Mucosa of rectum (tissue), 2 donors: ENCODE results near the gene SULT2B1.

ENCODE experiments used
- H3K27ac ChIP-seq, 2 donors: one replicate each; pipeline ENCODE4 v1.7.0; 2013; ENCODE audit warnings: inconsistent platforms in 2 of 2, low read depth in 2 of 2, low read length in 2 of 2
- H3K27me3 ChIP-seq, 2 donors: one replicate each; pipeline ENCODE4 v1.7.0; 2013; ENCODE audit warnings: low read length in 2 of 2; ENCODE audit not compliant: control insufficient read depth in 2 of 2, insufficient read depth in 2 of 2
- H3K36me3 ChIP-seq, 2 donors: one replicate each; pipeline ENCODE4 v1.7.0; 2013; ENCODE audit warnings: low read length in 2 of 2; ENCODE audit not compliant: control insufficient read depth in 2 of 2, insufficient read depth in 2 of 2
- H3K4me1 ChIP-seq, 2 donors: one replicate each; pipeline ENCODE4 v1.7.0; 2013; ENCODE audit warnings: low read length in 2 of 2, mild to moderate bottlenecking in 1 of 2; ENCODE audit not compliant: control insufficient read depth in 2 of 2, insufficient read depth in 2 of 2
- H3K4me3 ChIP-seq, 2 donors: one replicate each; pipeline ENCODE4 v1.7.0; 2013; ENCODE audit warnings: low read length in 2 of 2
- H3K9ac ChIP-seq, 2 donors: one replicate each; pipeline ENCODE4 v1.7.0; 2013; ENCODE audit warnings: low read length in 2 of 2, low read depth in 1 of 2, mild to moderate bottlenecking in 1 of 2
- H3K9me3 ChIP-seq, 2 donors: one replicate each; pipeline ENCODE4 v1.7.0; 2013; ENCODE audit warnings: low read length in 2 of 2; ENCODE audit not compliant: control insufficient read depth in 2 of 2
- donor health status: healthy.
- donor health status: Normal muscosa, but diverticular disease.

The SULT2B1 gene

DNA sequence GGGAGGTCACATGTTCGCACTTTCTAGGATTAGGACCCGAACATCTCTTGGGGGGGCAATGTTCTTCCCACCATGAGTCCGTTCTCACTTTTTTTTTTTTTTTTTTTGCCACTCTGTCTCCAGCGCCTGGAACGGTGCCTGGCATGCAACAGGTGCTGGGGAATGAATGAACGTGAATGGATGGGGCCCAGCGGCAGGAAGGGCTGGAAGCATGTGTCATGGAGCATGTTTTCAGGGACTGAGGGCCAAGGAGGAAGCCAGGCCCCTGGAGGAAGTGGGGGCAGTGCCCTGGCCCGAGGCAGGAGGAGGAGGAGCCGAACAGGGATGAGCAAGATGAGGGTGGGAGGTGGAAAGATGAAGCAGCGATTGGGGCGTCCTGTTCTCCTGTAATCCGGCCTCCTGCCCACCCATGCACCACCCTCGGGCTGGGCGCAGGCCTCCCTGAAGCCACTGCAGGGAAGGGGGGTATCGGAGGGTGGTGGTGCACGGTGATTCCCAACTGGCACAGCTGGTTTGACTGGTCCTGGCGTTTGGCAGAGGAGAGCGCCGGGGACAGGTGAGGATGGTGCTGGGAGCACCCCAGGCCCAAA lies 8.8 kb upstream of the SULT2B1 start:
- peaks cover 3 to 21% of the 10 kb centered on the region in 2 donors for H3K27me3 ChIP-seq
- no peak overlapping the region for H3K27ac ChIP-seq
- H3K9me3 ChIP-seq, result no peaks in the 10 kb centered on the region
- H3K4me3 ChIP-seq, result no peak overlapping the region
- H3K9ac ChIP-seq, result no peak overlapping the region
- H3K4me1 ChIP-seq, result peaks cover 3 to 5% of the 10 kb centered on the region in 2 donors
- H3K36me3 ChIP-seq, result no peaks in the 10 kb centered on the region

DNA sequence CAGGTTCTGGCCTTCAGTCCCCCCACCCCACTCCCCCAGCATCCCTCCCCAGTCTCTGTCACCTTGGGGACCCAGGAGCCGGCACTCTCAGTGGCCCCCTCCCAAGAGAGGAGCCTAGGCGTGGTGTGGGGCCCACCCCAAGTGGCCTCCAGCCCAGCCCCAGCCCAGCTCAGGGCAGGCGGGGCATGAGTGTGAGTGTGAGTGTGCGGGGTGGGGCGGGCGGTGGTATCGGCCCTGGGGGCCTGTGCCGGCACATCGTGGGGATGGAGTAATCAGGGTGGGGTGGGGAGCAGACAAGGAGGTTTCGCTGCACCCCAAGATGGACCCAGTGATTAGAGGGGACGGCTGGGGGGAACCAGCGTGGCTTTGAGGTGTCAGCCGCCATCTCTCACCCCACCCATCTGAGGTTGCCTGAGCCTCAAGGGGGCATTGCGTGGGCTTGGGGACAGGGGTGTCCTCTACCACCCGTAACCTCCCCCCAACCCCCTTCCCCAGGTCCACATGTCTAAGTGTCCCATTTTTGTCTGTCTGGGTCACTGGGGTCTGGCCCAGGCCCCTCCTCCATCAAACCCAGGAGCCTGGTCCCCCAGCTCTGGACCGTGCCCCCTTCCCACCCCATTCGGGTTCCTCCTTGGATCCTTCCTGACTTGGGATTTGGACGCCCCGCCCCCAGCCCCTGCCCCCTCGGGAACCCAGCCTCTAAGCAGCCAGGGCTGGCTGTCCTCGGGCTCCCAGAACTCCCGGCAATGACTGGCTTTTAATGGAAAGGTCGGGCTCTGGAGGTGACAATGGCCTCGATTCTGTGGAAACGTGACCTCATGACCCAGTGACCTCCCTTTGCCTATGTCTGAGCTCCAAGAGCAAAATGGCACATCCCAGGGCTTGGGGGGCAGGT lies 6.9 kb upstream of the SULT2B1 start:
- Histone ChIP-seq H3K4me3 (no peak overlapping the region), H3K36me3 (no peaks in the 10 kb centered on the region), H3K4me1 (peaks cover 3 to 5% of the 10 kb centered on the region in 2 donors), H3K9ac (no peak overlapping the region), H3K27me3 (peaks cover 3 to 27% of the 10 kb centered on the region in 2 donors), H3K27ac (no peak overlapping the region), H3K9me3 (no peaks in the 10 kb centered on the region)

DNA sequence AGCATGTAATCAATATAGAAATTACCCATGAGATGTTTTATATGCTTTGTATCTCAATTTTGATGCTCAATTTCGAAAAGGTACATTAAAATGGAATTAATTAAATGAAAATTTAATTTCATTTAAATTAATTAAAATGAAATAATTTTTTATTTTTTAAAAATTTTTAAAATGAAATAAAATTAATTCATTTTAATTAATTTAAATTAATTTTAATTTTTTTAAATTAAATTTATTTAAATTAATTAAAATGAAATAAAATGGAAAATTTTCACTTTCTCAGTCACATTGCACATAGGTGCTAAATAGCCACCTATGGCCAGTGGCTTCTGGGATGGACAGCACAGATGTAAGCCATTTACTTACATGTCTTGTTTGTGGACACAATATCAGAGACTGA lies 4.2 kb upstream of the SULT2B1 start:
- H3K27me3 ChIP-seq, result peaks cover 3 to 22% of the 10 kb centered on the region in 2 donors
- no peaks in the 10 kb centered on the region for H3K9me3 ChIP-seq
- H3K4me3 ChIP-seq, result no peak overlapping the region
- H3K27ac ChIP-seq, result no peak overlapping the region
- no peaks in the 10 kb centered on the region for H3K36me3 ChIP-seq
- H3K9ac ChIP-seq, result no peak overlapping the region
- peaks cover 16 to 22% of the 10 kb centered on the region in 2 donors for H3K4me1 ChIP-seq

DNA sequence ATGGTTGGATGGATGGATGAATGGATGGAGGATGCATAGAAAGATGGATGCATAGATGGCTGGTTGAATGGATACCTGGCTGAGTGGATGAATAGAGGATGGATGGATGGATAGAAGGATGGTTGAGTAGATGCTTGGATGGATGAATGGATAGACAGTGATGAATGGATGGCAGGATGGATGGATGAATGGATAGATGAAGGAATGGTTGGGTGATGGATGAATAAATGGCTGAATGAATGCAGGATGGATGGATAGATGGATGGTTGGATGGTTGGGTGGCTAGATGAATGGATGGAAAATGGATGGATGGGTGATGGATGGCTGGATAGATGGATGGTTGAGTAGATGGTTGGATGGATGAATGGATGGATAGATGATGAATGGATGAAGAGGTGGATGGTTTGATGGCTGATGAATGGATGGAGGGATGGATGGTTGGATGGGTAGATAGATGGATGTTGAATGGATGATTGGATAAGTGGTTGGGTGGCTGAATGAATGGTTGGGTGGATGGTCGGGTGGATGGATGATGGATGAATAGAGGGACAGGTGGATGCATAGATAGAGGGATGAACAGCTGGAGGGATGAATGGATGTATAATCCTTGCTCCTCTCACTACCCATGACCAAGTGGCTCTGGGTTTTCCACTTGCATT lies 3.6 kb upstream of the SULT2B1 start:
- H3K27me3 ChIP-seq, result peaks cover 3 to 20% of the 10 kb centered on the region in 2 donors
- peaks cover 17 to 19% of the 10 kb centered on the region in 2 donors for H3K4me1 ChIP-seq
- H3K4me3 ChIP-seq, result no peak overlapping the region
- H3K27ac ChIP-seq, result no peak overlapping the region
- no peaks in the 10 kb centered on the region for H3K9me3 ChIP-seq
- no peaks in the 10 kb centered on the region for H3K36me3 ChIP-seq
- H3K9ac ChIP-seq, result no peak overlapping the region

DNA sequence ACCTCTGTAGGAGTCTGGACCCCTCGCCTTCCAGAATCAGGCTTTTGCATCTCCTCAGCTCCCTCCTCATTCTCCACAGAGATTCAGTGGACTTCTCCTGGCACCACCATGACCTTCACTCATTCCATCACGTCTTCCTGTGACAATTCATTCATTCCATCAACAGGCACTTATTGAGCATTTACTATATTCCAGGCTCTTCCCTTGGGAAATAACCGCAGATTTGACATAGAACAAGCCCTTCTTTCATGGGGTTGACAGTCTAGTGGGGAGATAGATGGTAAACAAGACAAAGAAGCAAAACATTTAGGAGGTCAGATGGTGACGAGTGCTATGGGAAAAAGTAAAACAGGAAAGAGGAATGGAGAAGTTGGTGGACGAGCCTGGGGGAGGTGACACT lies 2.6 kb upstream of the SULT2B1 start:
- Histone ChIP-seq H3K9me3 (no peaks in the 10 kb centered on the region), H3K4me3 (no peak overlapping the region), H3K27me3 (peaks cover 3 to 18% of the 10 kb centered on the region in 2 donors), H3K4me1 (peaks cover 17 to 21% of the 10 kb centered on the region in 2 donors), H3K36me3 (no peaks in the 10 kb centered on the region), H3K27ac (no peak overlapping the region), H3K9ac (no peak overlapping the region)

DNA sequence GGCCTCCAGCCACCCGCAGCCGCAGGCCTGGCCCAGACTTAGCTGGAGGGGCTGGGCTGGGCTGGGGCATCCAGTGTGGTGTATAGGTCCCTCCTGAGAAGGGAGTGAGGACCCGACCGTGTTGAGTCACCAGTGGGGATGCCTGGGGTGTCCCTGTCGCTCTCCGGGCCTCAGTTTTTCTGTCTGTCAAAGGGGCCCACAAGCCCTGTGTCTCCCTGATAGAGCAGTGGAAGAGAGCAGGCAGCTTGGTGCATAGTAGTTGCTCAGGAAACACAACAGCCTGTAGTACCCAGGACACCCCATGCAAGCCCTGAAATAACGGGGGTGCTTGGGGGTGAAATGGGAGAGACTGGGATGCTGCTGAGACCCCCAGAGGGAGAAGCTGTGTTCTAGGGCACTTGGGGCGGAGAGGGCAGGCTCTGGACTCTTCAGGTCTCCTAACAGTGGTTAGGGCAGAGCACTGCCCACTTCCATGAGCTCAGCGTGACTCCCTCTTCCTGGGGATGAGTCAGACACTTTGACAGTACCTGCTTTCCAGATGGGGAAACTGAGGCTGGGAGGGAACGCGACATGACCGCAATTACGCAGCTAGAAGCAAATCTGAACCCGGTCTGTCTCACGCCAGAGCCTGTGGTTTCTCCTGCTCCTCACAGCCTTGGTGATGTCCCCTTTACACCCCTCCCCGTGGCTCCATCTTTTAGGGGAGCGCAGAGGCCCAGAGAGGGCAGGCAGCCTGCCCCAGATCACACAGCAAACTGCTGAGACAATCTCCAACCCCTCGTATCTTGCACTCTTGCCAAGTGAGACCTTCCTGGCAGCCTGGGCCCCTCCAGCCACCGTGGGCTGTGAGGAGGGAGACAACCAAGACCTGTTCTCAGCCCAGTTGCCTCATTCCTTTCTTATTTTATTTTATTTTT lies 692 bp downstream of the SULT2B1 start:
- no peak overlapping the region for H3K9ac ChIP-seq
- H3K36me3 ChIP-seq, result no peaks in the 10 kb centered on the region
- no peak overlapping the region for H3K27ac ChIP-seq
- peaks cover 17 to 25% of the 10 kb centered on the region in 2 donors for H3K4me1 ChIP-seq
- no peaks in the 10 kb centered on the region for H3K9me3 ChIP-seq
- H3K27me3 ChIP-seq, result peaks cover 0 to 16% of the 10 kb centered on the region in 2 donors
- H3K4me3 ChIP-seq, result peak overlapping the region in 1 of 2 donors; percentile 33

DNA sequence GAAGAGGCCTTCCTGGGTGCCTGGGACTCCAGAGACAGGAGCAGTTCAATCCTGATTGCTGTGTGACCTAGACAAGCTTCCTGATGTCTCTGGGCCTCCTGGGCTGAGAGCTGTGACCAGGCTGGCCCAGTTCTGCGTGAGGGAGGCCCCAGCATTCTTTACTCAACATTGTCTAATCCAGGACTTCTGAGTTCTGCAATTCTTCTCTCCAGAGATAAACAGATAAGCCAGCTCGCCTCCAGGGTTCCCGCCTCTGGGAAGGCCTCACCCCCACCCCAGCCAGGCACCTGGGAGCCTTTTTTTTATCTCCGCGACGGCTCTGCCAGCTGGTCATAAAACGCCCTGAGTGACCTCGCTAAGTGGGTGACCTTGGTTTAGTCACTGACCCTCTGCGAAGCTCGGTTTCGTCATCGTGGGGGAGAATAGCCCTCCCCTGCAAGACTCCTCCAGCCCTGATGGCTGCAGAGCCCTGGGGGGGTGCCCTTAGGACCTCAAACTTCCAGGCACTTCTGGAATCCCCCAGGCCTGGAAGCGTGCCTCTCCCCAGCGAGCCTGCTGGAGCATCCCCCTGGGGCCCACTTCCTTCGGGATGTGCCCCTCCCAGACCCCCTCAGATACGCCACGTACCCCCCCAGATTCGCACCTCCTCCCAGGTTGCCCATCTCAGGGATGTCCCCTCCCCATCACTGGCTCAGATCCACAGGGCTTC lies 1.9 kb downstream of the SULT2B1 start:
- Histone ChIP-seq H3K27ac (no peak overlapping the region), H3K9me3 (no peaks in the 10 kb centered on the region), H3K4me1 (peaks cover 17 to 32% of the 10 kb centered on the region in 2 donors)

DNA sequence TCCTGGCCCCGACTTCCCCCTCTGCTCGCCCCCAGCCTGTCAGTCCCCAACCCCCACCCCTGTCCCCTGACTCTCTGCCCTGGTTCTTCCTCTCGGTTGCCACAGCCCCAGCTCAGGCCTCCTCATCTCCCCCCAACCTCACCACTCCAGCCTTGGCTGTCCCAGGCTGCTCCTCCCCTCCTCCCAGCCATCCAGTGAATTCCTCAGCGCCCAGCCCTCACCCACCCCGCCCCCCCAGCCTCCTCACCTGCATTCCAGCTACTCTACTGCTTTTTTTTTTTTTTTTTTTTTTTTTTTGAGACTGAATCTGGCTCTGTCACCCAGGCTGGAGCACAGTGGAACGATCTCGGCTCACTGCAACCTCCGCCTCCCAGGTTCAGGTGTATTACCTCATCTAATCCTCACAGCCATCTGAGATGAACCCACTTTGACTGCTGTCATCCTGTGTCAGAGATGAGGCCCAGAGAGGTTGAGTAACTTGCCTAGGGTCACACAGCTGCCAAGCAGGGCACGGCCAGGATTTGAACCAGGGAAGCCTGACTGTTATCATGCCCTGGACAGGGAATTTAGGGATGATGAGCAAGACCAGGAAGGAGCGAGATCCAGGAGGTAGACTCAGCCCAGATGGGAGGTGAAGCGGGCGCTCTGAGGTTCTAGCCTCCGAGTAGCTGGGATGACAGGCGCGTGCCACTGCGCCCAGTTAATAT lies 2.6 kb downstream of the SULT2B1 start:
- H3K9ac ChIP-seq, result no peak overlapping the region
- no peak overlapping the region for H3K4me3 ChIP-seq
- H3K27ac ChIP-seq, result no peak overlapping the region
- peaks cover 0 to 4% of the 10 kb centered on the region in 2 donors for H3K27me3 ChIP-seq
- no peaks in the 10 kb centered on the region for H3K9me3 ChIP-seq
- no peaks in the 10 kb centered on the region for H3K36me3 ChIP-seq
- H3K4me1 ChIP-seq, result peaks cover 20 to 36% of the 10 kb centered on the region in 2 donors

More for the DNA sequence above, 1.9 kb downstream of the SULT2B1 start:
- no peaks in the 10 kb centered on the region for H3K36me3 ChIP-seq
- peaks cover 0 to 9% of the 10 kb centered on the region in 2 donors for H3K27me3 ChIP-seq
- H3K4me3 ChIP-seq, result no peak overlapping the region
- no peak overlapping the region for H3K9ac ChIP-seq

DNA sequence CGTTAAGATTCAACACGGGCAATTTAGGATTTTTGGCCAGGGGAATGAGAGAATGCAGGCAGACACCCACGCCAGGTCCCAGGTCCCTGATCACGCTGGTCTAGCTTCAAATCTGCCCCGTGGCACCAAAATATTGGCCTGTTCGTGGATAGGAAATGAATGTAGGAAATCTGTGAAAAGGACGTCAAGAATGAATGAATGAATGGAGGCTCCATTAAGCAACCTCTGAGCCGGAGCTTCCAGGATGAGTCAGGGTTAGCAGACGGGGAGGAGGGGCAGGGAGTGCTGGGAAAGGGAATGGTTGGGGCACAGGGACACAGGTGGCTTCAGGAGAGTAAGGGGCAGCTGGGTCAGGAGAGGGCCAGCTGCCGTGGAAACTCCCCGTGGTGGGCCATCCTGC lies 4.2 kb downstream of the SULT2B1 start:
- Histone ChIP-seq H3K36me3 (no peaks in the 10 kb centered on the region), H3K4me1 (peaks cover 18 to 34% of the 10 kb centered on the region in 2 donors), H3K27me3 (no peaks in the 10 kb centered on the region), H3K4me3 (no peak overlapping the region), H3K27ac (no peak overlapping the region), H3K9ac (no peak overlapping the region), H3K9me3 (no peaks in the 10 kb centered on the region)
